Sigmoid colon (tissue), 7 donors: Measurements from ENCODE around the gene ZDHHC1. TPM values are rescaled to one million over a fixed set of nuclear protein-coding genes. Genes with fewer than 3 reads are reported as not detected.

Source experiments
- DNase-seq: peaks from one replicate; pipeline ENCODE4 v3.0.0-alpha.2; 2019
- H3K27ac ChIP-seq, 4 donors: fragments of 200-600 bp; sonication (generic); one replicate each; pipeline ENCODE4 v1.5.1; 2016 to 2019; ENCODE audit warnings: mild to moderate bottlenecking in 1 of 4
- H3K27me3 ChIP-seq, 3 donors: fragments of 200-600 bp; sonication (generic); one replicate each; pipeline ENCODE4 v1.5.1; 2019; ENCODE audit warnings: mild to moderate bottlenecking in 1 of 3
- H3K36me3 ChIP-seq, 4 donors: fragments of 200-600 bp; sonication (generic); one replicate each; pipeline ENCODE4 v1.5.1; 2016 to 2019
- H3K4me1 ChIP-seq, 4 donors: fragments of 200-600 bp; sonication (generic); one replicate each; pipeline ENCODE4 v1.5.1; 2017 to 2019
- H3K4me3 ChIP-seq, 4 donors: fragments of 200-600 bp; sonication (generic); one replicate each; pipeline ENCODE4 v1.5.1; 2017 to 2019; ENCODE audit warnings: mild to moderate bottlenecking in 2 of 4, moderate library complexity in 1 of 4
- H3K9me3 ChIP-seq, 4 donors: fragments of 200-600 bp in 3 of 4; sonication (generic) in 3 of 4; one replicate each; pipeline versions ENCODE4 v1.5.1 to v1.6.1; 2013 to 2019
- CTCF ChIP-seq, 4 experiments: fragments of 450-650 bp in 3 of 4; fragments of 200-600 bp in 1 of 4; IDR thresholded peaks; one replicate each; pipeline ENCODE4 v1.5.1; 2016 to 2019; ENCODE audit warnings: antibody characterized with exemption in 4 of 4, mild to moderate bottlenecking in 3 of 4, moderate library complexity in 2 of 4
- EP300 ChIP-seq, 4 donors: sonication (generic); formaldehyde crosslinking; IDR thresholded peaks; one replicate each; pipeline ENCODE4 v1.6.1; 2017; ENCODE audit warnings: antibody characterized with exemption in 4 of 4
- POLR2A ChIP-seq, 2 donors: fragments of 450-650 bp; IDR thresholded peaks; one replicate each; pipeline ENCODE4 v1.6.1; 2016; ENCODE audit warnings: antibody characterized with exemption in 2 of 2, mild to moderate bottlenecking in 2 of 2, moderate library complexity in 2 of 2
- POLR2AphosphoS5 ChIP-seq, 4 donors: sonication (generic); formaldehyde crosslinking; IDR thresholded peaks; one replicate each; pipeline ENCODE4 v1.6.1; 2017; ENCODE audit warnings: antibody characterized with exemption in 4 of 4
- WGBS, 2 donors: extraction: QIAGEN DNeasy Blood & Tissue Kit; methylation state at CpG; one replicate each; pipeline ENCODE4 v1.1.7; 2013; 5-methylcytosine and 5-hydroxymethylcytosine counted together
- intact Hi-C: fragments of 100-400 bp; cut with DNase I; formaldehyde crosslinking; loops from one replicate; pipeline ENCODE4 v1.15.1; 2023
- polyA plus RNA-seq, 3 donors: library from polyadenylated mRNA; stranded (reverse); fragments of 200-250 nt; gene quantifications; one replicate each; pipeline ENCODE4 v1.2.3, GENCODE V29; 2013
- total RNA-seq, 4 donors: library from RNA; depleted of rRNA; stranded (reverse); fragments of >200 nt; gene quantifications; one replicate each; pipeline ENCODE4 v1.1.0, GENCODE V29; 2016
- donor health status: healthy with polysubstance abuse.
- donor health status: Bipolar disorder and iron deficiency.
- donor health status: healthy.

ZDHHC1 gene
- total and polyA plus RNA-seq, 7 donors = 4.2 to 18.3 (median 12.7) TPM

GRCh38 chr16:67445441-67445912 lies 29.2 kb upstream of the ZDHHC1 start:
- Histone ChIP-seq H3K36me3 (peaks cover 0 to 29% (median 8%) of the 10 kb centered on the region in 4 donors), H3K9me3 (no peaks in the 10 kb centered on the region), H3K27me3 (no peaks in the 10 kb centered on the region), H3K4me1 (peaks cover 0 to 89% (median 76%) of the 10 kb centered on the region in 4 donors), H3K4me3 (no peak overlapping the region), H3K27ac (peak overlapping the region in 3 of 4 donors; percentile 50 to 79 (median 78))
- TF ChIP-seq POLR2A (IDR thresholded peaks at IDR 0.05) (no peak), CTCF (IDR thresholded peaks at IDR 0.05) (no peak), POLR2AphosphoS5 (IDR thresholded peaks at IDR 0.05) (no peak), EP300 (IDR thresholded peaks at IDR 0.05) (no peak)
- intact Hi-C loops = no loop called here
- DNase-seq = no peak
- WGBS, 2 donors = 81 to 90% methylated on average over 3 of the region's 3 CpGs

GRCh38 chr16:67445126-67445426 lies 28.8 kb upstream of the ZDHHC1 start:
- Histone ChIP-seq H3K9me3 (no peaks in the 10 kb centered on the region), H3K27me3 (no peaks in the 10 kb centered on the region), H3K27ac (peak overlapping the region in 3 of 4 donors; percentile 70 to 79 (median 78)), H3K36me3 (peaks cover 0 to 31% (median 5%) of the 10 kb centered on the region in 4 donors), H3K4me3 (no peak overlapping the region), H3K4me1 (peaks cover 0 to 88% (median 76%) of the 10 kb centered on the region in 4 donors)
- DNase-seq = no peak
- 95 to 96% methylated on average over 7 of the region's 7 CpGs for WGBS, 2 donors
- intact Hi-C loops = no loop called here
- TF ChIP-seq CTCF (IDR thresholded peaks at IDR 0.05) = no peak
- TF ChIP-seq POLR2AphosphoS5 (IDR thresholded peaks at IDR 0.05) = no peak
- no peak for TF ChIP-seq EP300 (IDR thresholded peaks at IDR 0.05)
- TF ChIP-seq POLR2A (IDR thresholded peaks at IDR 0.05) = no peak

- Histone ChIP-seq H3K4me3 (no peak overlapping the region), H3K27me3 (no peaks in the 10 kb centered on the region), H3K27ac (peak overlapping the region; percentile 15 to 79 (median 74)), H3K4me1 (peaks cover 0 to 82% (median 71%) of the 10 kb centered on the region in 4 donors), H3K36me3 (peaks cover 0 to 28% (median 4%) of the 10 kb centered on the region in 4 donors), H3K9me3 (no peaks in the 10 kb centered on the region)
- WGBS, 2 donors = 79 to 88% methylated on average over 22 of the region's 22 CpGs
- intact Hi-C loops = no loop called here
- TF ChIP-seq POLR2AphosphoS5 (IDR thresholded peaks at IDR 0.05) (no peak), CTCF (IDR thresholded peaks at IDR 0.05) (no peak), POLR2A (IDR thresholded peaks at IDR 0.05) (no peak), EP300 (IDR thresholded peaks at IDR 0.05) (no peak)
- DNase-seq = no peak
These were observed 28.2 kb upstream of the ZDHHC1 start for GRCh38 chr16:67444259-67445125.

- WGBS, 2 donors = 80 to 83% methylated on average over 6 of the region's 6 CpGs
- no peak for TF ChIP-seq EP300 (IDR thresholded peaks at IDR 0.05)
- TF ChIP-seq POLR2AphosphoS5 (IDR thresholded peaks at IDR 0.05) = peak; percentile 19 to 74 (median 68)
- Histone ChIP-seq H3K36me3 (peaks cover 0 to 33% (median 14%) of the 10 kb centered on the region in 4 donors), H3K9me3 (no peaks in the 10 kb centered on the region), H3K4me3 (no peak overlapping the region), H3K27ac (peak overlapping the region; percentile 15 to 79 (median 74)), H3K27me3 (no peaks in the 10 kb centered on the region), H3K4me1 (peaks cover 0 to 75% (median 66%) of the 10 kb centered on the region in 4 donors)
- intact Hi-C loops = no loop called here
- peak; percentile 94 for DNase-seq
These were observed 27.0 kb upstream of the ZDHHC1 start for GRCh38 chr16:67443265-67443664.

GRCh38 chr16:67442581-67443255 lies 26.4 kb upstream of the ZDHHC1 start:
- Histone ChIP-seq H3K27ac (peak overlapping the region in 3 of 4 donors; percentile 70 to 79 (median 78)), H3K4me1 (peaks cover 0 to 71% (median 61%) of the 10 kb centered on the region in 4 donors), H3K9me3 (no peaks in the 10 kb centered on the region), H3K4me3 (no peak overlapping the region), H3K36me3 (peaks cover 0 to 38% (median 19%) of the 10 kb centered on the region in 4 donors), H3K27me3 (no peaks in the 10 kb centered on the region)
- DNase-seq = no peak
- TF ChIP-seq POLR2AphosphoS5 (IDR thresholded peaks at IDR 0.05) (no peak), EP300 (IDR thresholded peaks at IDR 0.05) (no peak), CTCF (IDR thresholded peaks at IDR 0.05) (no peak), POLR2A (IDR thresholded peaks at IDR 0.05) (no peak)
- intact Hi-C loops = no loop called here
- 84 to 89% methylated on average over 13 of the region's 13 CpGs for WGBS, 2 donors
